Ureter (tissue), 1 donor: ENCODE data around the gene ANXA3. TPM values are rescaled to one million over a fixed set of nuclear protein-coding genes. Genes with fewer than 3 reads are reported as not detected.

Experiments used
- DNase-seq: peaks from one replicate; pipeline ENCODE4 v3.0.0-alpha.2; 2020; ENCODE audit warnings: low spot score
- total RNA-seq: library from RNA; stranded (reverse); gene quantifications from one replicate; pipeline ENCODE4 v1.2.4, GENCODE V29; 2023
- donor health status: DM: yes; HTN: yes; CAD: no.

ANXA3 gene
- total RNA-seq, 1 donor from 2014 or later, result 39.4 TPM

- DNase-seq, result peak; percentile 65
These were observed 93.3 kb downstream of the ANXA3 start for GRCh38 chr4:78644744-78645330.

GRCh38 chr4:78645853-78646757 lies 94.5 kb downstream of the ANXA3 start:
- DNase-seq, result peak; percentile 73

DNA sequence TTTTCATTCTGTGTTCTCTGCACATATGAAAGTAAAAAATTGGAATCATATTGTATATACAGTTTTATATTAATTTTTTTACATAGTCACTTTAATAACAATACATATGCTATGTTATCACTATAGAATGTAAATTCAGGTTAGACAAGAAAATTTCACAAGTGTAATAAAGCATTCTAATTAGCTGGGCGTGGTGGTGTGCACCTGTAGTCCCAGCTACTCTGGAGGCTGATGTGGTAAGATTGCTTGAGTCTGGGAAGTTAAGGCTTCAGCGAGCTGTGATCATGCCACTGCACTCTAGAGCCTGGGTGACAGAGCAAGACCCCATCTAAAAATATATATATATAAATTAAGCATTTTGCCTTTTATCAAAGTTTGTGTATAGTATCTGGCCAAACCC lies 95.7 kb downstream of the ANXA3 start:
- DNase-seq, result no peak

- DNase-seq, result no peak
These were observed 97.2 kb downstream of the ANXA3 start for GRCh38 chr4:78648640-78649363.

DNA sequence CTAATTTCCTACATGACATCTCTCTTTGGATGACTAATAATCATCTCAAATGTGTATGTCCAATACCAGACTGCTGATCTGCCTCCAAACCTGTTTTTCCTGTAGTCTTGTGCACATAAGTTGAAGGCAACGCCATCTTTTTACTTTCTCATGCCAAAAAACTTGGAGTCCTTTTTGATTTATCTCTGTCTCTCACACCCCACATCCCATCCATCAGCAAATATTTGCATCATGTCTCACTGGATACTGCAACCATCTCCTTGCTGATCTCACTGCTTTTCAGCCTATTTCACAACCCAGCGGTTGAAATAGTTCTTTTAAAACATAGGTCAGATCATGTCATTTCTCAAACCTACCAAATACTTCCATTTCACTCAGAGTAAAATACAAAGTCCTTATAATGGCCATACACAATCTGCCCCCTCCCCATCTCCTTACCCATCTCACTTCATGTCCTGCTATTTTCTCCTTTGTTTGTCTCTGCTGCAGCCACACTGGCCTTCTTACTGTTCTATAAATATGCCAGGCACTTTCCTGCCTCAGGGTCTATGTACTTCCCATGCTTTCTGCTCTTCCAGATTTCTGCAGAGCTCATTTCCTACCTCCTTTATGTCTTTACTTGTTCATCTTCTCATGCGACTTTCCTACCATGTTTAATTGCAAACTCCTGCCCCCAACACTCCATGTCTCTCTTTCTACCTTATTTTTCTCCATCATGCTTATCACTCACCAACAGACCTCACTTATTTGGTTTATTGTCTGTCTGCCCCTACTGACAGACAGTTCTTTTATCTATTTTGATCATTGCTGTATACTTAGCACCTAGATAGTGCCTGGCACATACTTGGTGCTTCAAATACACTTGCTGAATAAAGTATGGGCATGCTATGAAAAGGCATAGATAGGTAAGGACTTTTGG lies 98.8 kb downstream of the ANXA3 start:
- no peak for DNase-seq

DNA sequence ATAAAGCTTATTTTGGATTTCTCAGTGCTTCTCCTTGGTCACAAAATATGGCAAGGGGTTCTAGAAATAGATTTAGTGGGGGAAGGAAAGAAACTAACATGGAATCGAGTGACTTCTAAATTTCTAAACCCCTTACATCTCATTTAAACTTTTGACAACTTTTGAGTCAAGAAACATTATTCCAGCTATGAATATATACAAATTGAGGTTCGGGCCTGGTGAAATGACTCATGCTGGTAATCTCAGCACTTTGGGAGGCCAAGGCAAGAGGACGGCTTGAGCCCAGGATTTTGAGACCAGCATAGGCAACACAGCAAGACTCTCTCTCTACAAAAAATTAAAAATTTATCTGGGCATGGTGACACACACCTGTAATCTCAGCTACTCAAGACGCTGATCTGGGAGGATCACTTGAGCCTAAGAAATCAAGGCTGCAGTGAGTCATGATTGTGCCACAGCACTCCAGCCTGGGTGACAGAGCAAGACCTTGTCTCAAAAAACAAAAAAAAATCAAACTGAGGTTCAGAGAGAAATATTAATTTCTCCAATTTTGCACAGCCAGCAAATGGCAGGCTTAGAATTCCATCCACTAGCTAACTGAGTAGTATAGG lies 99.8 kb downstream of the ANXA3 start:
- DNase-seq, result no peak

DNA sequence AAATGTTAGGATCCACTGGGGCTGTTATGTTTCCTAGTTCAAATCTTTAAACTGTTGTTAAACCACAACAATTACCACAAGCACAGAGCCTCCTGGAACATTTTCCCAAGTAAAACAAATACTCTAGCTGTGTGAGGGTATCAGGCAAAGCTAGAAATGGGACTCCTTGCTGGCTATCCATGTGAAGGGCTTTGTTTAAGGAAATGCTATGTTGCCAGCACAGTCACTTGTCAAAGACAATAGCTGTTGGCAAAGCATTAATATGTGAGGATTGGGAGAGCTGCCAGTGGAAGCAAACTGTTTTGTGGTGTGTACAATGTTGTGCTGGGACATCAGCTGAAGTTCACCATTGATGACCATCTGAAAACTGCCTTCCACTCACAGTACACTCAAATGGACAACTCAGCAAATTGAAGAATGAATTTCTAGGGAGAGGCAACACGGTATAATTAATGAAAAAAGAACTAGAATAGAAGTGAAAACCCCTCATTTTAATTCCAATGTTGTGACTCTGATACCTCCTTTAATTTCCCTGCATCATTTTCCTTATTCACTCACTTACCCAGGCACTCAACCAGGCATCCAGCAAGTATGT lies 100.8 kb downstream of the ANXA3 start:
- no peak for DNase-seq

- no peak for DNase-seq
These were observed 102.1 kb downstream of the ANXA3 start for GRCh38 chr4:78653655-78654054.

DNA sequence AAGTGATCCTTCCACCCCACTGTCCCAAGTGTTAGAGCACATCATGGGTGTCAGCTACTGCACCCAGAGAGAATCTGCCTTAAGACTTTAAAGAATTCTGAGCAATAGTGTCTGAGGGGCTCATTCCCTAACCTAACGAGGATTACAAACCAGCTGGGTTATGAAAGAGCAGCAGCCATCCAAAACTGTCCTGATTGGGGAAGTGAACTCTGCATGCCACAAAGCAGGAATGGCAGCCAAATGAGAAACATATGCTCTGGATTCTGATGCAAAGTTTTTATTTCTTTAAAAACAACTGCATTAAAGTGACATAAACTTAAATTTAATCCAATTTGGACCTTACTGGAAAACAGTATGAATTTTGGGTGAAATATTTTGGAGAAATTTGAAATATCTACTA lies 103.2 kb downstream of the ANXA3 start:
- no peak for DNase-seq

GRCh38 chr4:78656968-78657445 lies 105.4 kb downstream of the ANXA3 start:
- no peak for DNase-seq

DNA sequence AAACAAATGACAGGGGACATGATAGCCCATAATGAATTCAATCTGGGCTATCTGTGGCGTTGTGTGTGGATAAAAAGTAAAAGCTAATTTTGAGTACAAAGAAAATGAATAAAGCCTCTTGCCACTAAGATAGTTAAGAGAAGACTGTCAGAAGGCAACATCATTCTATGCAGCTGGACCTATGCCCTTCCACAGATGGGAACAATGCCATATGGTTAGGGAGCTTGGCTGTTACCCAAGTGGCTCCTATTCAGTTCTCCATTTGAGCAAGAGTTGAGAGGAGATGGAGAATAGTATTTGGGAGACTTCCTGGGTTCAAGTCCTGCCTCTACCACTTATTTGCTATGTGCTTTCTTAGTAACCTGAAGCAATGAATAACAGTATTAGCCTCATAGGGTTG lies 107.7 kb downstream of the ANXA3 start:
- DNase-seq, result no peak

DNA sequence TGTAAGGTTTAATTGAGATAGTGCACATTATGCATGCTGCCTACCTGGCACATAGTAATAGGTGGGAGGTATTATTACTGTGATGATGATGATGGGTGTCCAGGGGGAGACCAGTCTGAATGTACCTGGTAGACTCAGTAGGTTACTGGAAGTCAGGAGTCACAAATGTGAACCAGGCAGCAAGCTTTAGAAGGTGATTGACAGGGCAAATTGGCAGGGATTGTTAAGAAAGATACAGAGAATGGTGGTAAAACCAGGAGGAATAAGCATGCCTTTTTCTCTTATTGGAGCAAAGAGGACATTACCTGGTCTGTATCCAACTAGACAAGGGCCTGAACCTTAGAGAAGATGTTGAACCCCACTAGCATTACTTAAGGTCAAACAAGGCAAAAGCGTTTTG lies 108.1 kb downstream of the ANXA3 start:
- no peak for DNase-seq

Other genes starting within 250 kb of the ANXA3 start
- 34.7 TPM for gene BMP2K, start 224.6 kb downstream of the ANXA3 start, total RNA-seq